ENCODE data around the gene FBXL14.

FBXL14 gene, protein sequence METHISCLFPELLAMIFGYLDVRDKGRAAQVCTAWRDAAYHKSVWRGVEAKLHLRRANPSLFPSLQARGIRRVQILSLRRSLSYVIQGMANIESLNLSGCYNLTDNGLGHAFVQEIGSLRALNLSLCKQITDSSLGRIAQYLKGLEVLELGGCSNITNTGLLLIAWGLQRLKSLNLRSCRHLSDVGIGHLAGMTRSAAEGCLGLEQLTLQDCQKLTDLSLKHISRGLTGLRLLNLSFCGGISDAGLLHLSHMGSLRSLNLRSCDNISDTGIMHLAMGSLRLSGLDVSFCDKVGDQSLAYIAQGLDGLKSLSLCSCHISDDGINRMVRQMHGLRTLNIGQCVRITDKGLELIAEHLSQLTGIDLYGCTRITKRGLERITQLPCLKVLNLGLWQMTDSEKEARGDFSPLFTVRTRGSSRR

DNA sequence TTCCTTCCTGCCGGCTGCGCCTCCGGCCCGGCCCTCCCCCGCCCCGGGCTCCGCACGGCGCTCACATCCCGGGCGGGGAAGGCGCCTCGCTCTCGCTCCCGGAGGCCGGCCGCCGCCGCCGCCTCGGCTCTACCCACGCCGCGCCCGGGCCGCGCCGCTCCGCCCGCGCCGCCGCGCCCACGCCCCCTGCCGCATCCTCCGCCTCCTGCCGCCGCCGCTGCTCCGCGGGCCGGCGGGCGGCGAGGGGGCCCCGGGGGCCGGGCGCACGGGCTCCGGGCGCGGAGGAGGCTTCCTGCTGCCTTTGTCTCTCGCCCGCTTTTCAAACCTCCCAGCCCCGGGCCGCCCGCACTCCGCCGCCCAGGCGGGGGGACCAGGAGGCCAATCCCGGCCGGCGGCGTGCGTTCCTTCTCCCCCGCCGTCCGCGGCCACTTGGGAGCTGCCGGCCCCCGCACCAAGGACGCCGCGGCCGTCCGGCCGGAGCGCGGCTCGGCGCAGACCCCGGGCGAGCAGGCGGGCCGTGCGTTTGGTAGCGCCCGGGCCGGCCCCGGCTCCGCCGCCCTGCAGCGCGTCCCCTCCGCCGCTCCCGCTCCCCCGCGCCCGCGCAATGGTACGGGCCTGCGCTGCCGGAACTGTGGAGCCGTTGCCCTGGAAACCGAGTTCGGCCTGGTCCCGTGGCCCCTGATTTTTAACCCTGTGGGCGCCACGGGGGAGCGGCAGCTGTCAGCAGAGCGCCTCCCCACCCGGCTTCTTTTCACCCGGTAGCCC, at the start of gene FBXL14:
FBXL14 (minus strand) TSS at position 321 of the 765 bp plus-strand sequence. CDS start 515 bp downstream, outside the sequence.
- H3K4me3 ChIP-seq (replicated peaks in 1 of 2; ENCODE audit: low read depth in 2 of 2, low read length in 2 of 2), result peak within 1 kb of the TSS; percentile 66 to 71
- DNase-seq (ENCODE audit: low read depth in 2 of 2), result peak; percentile 83 to 92
- TF ChIP-seq CTCF (IDR thresholded peaks at IDR 0.05; ENCODE audit: low read depth, low read length), result no peak

DNA sequence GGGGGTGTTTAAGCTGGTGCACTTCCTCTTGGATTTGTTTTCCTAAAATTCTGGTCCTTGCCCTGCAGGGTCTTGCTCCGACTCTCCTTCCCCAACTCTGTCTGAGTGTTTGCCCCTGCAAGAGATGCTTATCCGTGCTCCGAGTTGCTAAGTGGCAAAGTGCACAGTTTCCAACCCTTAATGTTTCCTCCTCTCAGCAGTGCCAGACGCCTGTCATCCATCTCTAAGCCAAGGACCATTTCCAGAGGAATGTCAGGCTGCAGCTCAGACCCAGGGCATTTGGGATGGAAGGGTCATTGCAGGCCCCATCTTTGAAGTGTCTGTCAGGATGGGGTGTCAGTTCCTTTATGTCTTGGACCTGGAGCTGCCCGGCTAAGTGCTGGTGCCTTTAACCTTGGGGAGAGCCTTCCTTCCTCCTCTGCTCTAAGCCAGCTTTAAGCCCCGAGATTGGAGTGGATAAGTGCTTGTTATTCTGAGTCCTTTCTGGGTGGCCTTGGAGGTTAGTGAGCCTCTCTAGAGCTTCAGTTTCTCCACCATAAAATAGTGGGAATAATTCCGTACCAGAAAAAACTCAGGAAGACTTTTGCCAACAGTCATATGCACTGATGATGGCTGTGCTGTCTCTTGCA, 49.6 kb upstream of the FBXL14 start:
- DNase-seq (ENCODE audit: low read depth in 2 of 2), result no peak
- no peak for TF ChIP-seq CTCF (IDR thresholded peaks at IDR 0.05; ENCODE audit: low read depth, low read length)
- H3K4me3 ChIP-seq (replicated peaks in 1 of 2; ENCODE audit: low read depth in 2 of 2, low read length in 2 of 2), result no peak overlapping the region

DNA sequence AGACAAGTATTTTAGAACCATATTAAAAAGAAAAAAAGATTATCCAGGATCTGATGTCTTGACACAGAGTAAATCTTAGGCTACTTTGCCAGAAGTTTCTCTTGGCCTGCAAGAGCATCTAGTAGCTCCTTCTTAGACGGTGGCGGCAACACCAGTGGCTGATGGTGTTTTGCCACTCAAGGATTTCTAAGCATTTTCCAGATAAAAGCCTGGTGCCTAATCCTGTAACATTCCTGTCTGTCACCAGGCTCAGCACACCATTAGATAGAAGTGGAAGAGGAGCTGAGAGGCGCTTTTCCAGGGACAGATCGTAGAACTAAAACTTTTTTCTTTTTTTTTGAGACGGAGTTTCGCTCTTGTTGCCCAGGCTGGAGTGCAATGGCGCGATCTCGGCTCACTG, 48.7 kb upstream of the FBXL14 start:
- no peak overlapping the region for H3K4me3 ChIP-seq (replicated peaks in 1 of 2; ENCODE audit: low read depth in 2 of 2, low read length in 2 of 2)
- no peak for DNase-seq (ENCODE audit: low read depth in 2 of 2)
- no peak for TF ChIP-seq CTCF (IDR thresholded peaks at IDR 0.05; ENCODE audit: low read depth, low read length)

- TF ChIP-seq CTCF (IDR thresholded peaks at IDR 0.05; ENCODE audit: low read depth, low read length), result no peak
- no peak overlapping the region for H3K4me3 ChIP-seq (replicated peaks in 1 of 2; ENCODE audit: low read depth in 2 of 2, low read length in 2 of 2)
- DNase-seq (ENCODE audit: low read depth in 2 of 2), result no peak
Measured at GRCh38 chr12:1642513-1642912, 48.1 kb upstream of the FBXL14 start.

- no peak for TF ChIP-seq CTCF (IDR thresholded peaks at IDR 0.05; ENCODE audit: low read depth, low read length)
- H3K4me3 ChIP-seq (replicated peaks in 1 of 2; ENCODE audit: low read depth in 2 of 2, low read length in 2 of 2), result no peak overlapping the region
- no peak for DNase-seq (ENCODE audit: low read depth in 2 of 2)
Measured at GRCh38 chr12:1640328-1641234, 46.2 kb upstream of the FBXL14 start.

GRCh38 chr12:1639538-1639937, 45.2 kb upstream of the FBXL14 start:
- H3K4me3 ChIP-seq (replicated peaks in 1 of 2; ENCODE audit: low read depth in 2 of 2, low read length in 2 of 2), result no peak overlapping the region
- DNase-seq (ENCODE audit: low read depth in 2 of 2), result no peak
- TF ChIP-seq CTCF (IDR thresholded peaks at IDR 0.05; ENCODE audit: low read depth, low read length), result no peak

Measured in cardiac fibroblast (primary cell).